WTC11 (cell line): ENCODE results near the gene CSNK1E. TPM values are rescaled to one million over a fixed set of nuclear protein-coding genes. Genes with fewer than 3 reads are reported as not detected.

Source experiments
- ATAC-seq: fragments of 200-7000 bp; cut with Tn5 transposase; 2 replicates; pipeline ENCODE4 v1.10.0; 2021; ENCODE audit warnings: mild to moderate bottlenecking, moderate library complexity
- CTCF ChIA-PET: fragments of 300-600 bp; sonication (Branson Sonifier 250); formaldehyde crosslinking; loops from one replicate; lab custom pipeline; 2021; ENCODE audit warnings: antibody characterized with exemption; lab: Charles Lee
- POLR2A ChIA-PET: fragments of 350-600 bp; sonication (Branson Sonifier 250); formaldehyde crosslinking; loops from one replicate; lab custom pipeline; 2021; ENCODE audit warnings: antibody characterized with exemption; lab: Charles Lee
- DNase-seq: peaks from one replicate; pipeline ENCODE4 v3.0.0; 2021; ENCODE audit warnings: low spot score
- H3K27ac Mint-ChIP-seq: 2 replicates; pipeline ENCODE4 v1.8.0; 2021; ENCODE audit warnings: mixed read lengths
- H3K27me3 Mint-ChIP-seq: 2 replicates; pipeline ENCODE4 v1.8.0; 2021; ENCODE audit warnings: low read depth, mild to moderate bottlenecking, moderate library complexity, mixed read lengths
- H3K36me3 Mint-ChIP-seq: 2 replicates; pipeline ENCODE4 v1.8.0; 2021; ENCODE audit warnings: mixed read lengths
- H3K4me1 Mint-ChIP-seq: 2 replicates; pipeline ENCODE4 v1.8.0; 2022; ENCODE audit warnings: mixed read lengths
- H3K4me3 Mint-ChIP-seq: 2 replicates; pipeline ENCODE4 v1.8.0; 2021; ENCODE audit warnings: mild to moderate bottlenecking, moderate library complexity, mixed read lengths
- H3K9me3 Mint-ChIP-seq: 2 replicates; pipeline ENCODE4 v1.8.0; 2021; ENCODE audit warnings: mixed read lengths
- CREB1 ChIP-seq: sonication (generic); formaldehyde crosslinking; IDR thresholded peaks from 2 replicates; pipeline ENCODE4 v1.8.0; 2023; ENCODE audit warnings: mild to moderate bottlenecking, missing genetic modification reagents
- FOXJ3 ChIP-seq: sonication (generic); formaldehyde crosslinking; IDR thresholded peaks from 2 replicates; pipeline ENCODE4 v1.9.0; 2021; ENCODE audit warnings: missing genetic modification reagents, mild to moderate bottlenecking, borderline replicate concordance
- FOXK1 ChIP-seq: sonication (generic); formaldehyde crosslinking; IDR thresholded peaks from 2 replicates; pipeline ENCODE4 v1.8.0; 2022; ENCODE audit warnings: mild to moderate bottlenecking, moderate library complexity, missing genetic modification reagents
- IRF2 ChIP-seq: sonication (generic); formaldehyde crosslinking; IDR thresholded peaks from 2 replicates; pipeline ENCODE4 v1.8.0; 2022; ENCODE audit warnings: low read depth, missing genetic modification reagents, borderline replicate concordance
- NFYB ChIP-seq: sonication (generic); formaldehyde crosslinking; conservative IDR thresholded peaks from 2 replicates; pipeline ENCODE4 v1.8.0; 2022; ENCODE audit warnings: low read depth, missing genetic modification reagents
- OVOL2 ChIP-seq: fragments of 250-450 bp; sonication (Bioruptor Pico); IDR thresholded peaks from 2 replicates; pipeline ENCODE4 v1.9.0; 2021; ENCODE audit warnings: mild to moderate bottlenecking, borderline replicate concordance
- PRRX2 ChIP-seq: fragments of 250-450 bp; sonication (Bioruptor Pico); IDR thresholded peaks from 2 replicates; pipeline ENCODE4 v1.8.0; 2021; ENCODE audit warnings: mild to moderate bottlenecking
- TEAD1 ChIP-seq: sonication (generic); formaldehyde crosslinking; IDR thresholded peaks from 2 replicates; pipeline ENCODE4 v1.8.0; 2022; ENCODE audit warnings: mild to moderate bottlenecking, missing genetic modification reagents
- ZNF416 ChIP-seq: fragments of 250-450 bp; sonication (Bioruptor Pico); IDR thresholded peaks from 2 replicates; pipeline ENCODE4 v1.9.0; 2021; ENCODE audit warnings: mild to moderate bottlenecking, inconsistent platforms
- total RNA-seq: library from RNA; stranded (reverse); gene quantifications from 3 replicates; pipeline ENCODE4 v1.2.3, GENCODE V29; 2021
- TF ChIP-seq, protein P1 (sequence below): fragments of 200-600 bp; IDR thresholded peaks from 2 replicates; pipeline ENCODE4 v1.8.0; 2022; ENCODE audit warnings: antibody characterized with exemption
- TF ChIP-seq, protein P2 (sequence below): sonication (generic); formaldehyde crosslinking; IDR thresholded peaks from 2 replicates; pipeline ENCODE4 v1.8.1; 2022; ENCODE audit warnings: mild to moderate bottlenecking, missing genetic modification reagents, moderate library complexity, borderline replicate concordance
- TF ChIP-seq, protein P3 (sequence below): sonication (generic); formaldehyde crosslinking; IDR thresholded peaks from 2 replicates; pipeline ENCODE4 v1.8.1; 2022; ENCODE audit warnings: low read depth, mild to moderate bottlenecking, moderate library complexity, missing genetic modification reagents, borderline replicate concordance
- TF ChIP-seq, protein P4 (sequence below): sonication (generic); formaldehyde crosslinking; IDR thresholded peaks from 2 replicates; pipeline ENCODE4 v1.8.0; 2023; ENCODE audit warnings: mild to moderate bottlenecking, missing genetic modification reagents
- TF ChIP-seq, protein P5 (sequence below): fragments of 250-450 bp; sonication (Bioruptor Pico); IDR thresholded peaks from 2 replicates; pipeline ENCODE4 v1.9.0; 2021; ENCODE audit warnings: mild to moderate bottlenecking, borderline replicate concordance
- TF ChIP-seq, protein P6 (sequence below): sonication (generic); formaldehyde crosslinking; IDR thresholded peaks from 2 replicates; pipeline ENCODE4 v1.8.1; 2023; ENCODE audit warnings: mild to moderate bottlenecking, missing genetic modification reagents, borderline replicate concordance
- TF ChIP-seq, protein P7 (sequence below): fragments of 250-450 bp; sonication (Bioruptor Pico); IDR thresholded peaks from 2 replicates; pipeline ENCODE4 v1.8.0; 2021; ENCODE audit warnings: mild to moderate bottlenecking
- TF ChIP-seq, protein P8 (sequence below): fragments of 250-450 bp; sonication (Bioruptor Pico); IDR thresholded peaks from 2 replicates; pipeline ENCODE4 v1.9.0; 2021; ENCODE audit warnings: mild to moderate bottlenecking

CSNK1E gene
- total RNA-seq, 1 experiment from 2014 or later = 265 TPM

DNA sequence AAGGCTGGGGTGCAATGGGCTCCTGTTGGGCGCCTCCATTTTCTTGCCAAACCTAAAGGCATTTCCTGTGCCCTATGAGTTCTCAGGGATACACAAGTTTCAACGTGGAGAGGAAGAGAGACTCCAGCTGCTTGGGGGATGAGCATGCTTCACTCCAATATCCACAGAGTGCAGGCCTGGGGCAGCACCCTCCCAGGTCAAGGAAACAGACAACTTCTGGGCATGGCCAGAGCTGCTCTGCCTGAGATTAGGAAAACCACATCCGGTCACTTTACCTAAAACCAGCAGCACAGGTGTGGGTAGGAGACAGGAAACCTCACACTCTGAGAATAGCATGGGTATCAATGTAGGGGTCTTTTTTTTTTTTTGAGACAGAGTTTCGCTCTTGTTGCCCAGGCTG lies 73.1 kb downstream of the CSNK1E start:
- no peak for ATAC-seq
- DNase-seq = no peak
- Mint-ChIP-seq H3K4me1 (peaks cover 15% of the 10 kb centered on the region), H3K36me3 (peaks cover 35% of the 10 kb centered on the region), H3K4me3 (no peak overlapping the region), H3K27me3 (no peaks in the 10 kb centered on the region), H3K27ac (peak overlapping the region; percentile 69), H3K9me3 (no peaks in the 10 kb centered on the region)
- ChIA-PET POLR2A (no interaction called here), CTCF (interaction anchor here (1.1 kb wide), 1 partner anchor 137 kb away, joined by 5 read pairs; no protein-coding TSS in a partner anchor)
- TF ChIP-seq, protein P1, sequence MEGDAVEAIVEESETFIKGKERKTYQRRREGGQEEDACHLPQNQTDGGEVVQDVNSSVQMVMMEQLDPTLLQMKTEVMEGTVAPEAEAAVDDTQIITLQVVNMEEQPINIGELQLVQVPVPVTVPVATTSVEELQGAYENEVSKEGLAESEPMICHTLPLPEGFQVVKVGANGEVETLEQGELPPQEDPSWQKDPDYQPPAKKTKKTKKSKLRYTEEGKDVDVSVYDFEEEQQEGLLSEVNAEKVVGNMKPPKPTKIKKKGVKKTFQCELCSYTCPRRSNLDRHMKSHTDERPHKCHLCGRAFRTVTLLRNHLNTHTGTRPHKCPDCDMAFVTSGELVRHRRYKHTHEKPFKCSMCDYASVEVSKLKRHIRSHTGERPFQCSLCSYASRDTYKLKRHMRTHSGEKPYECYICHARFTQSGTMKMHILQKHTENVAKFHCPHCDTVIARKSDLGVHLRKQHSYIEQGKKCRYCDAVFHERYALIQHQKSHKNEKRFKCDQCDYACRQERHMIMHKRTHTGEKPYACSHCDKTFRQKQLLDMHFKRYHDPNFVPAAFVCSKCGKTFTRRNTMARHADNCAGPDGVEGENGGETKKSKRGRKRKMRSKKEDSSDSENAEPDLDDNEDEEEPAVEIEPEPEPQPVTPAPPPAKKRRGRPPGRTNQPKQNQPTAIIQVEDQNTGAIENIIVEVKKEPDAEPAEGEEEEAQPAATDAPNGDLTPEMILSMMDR = no peak
- TF ChIP-seq IRF2 (CRISPR knock-in tag) (no peak), FOXJ3 (no peak), ZNF416 (no peak), OVOL2 (no peak)
- TF ChIP-seq, protein P2, sequence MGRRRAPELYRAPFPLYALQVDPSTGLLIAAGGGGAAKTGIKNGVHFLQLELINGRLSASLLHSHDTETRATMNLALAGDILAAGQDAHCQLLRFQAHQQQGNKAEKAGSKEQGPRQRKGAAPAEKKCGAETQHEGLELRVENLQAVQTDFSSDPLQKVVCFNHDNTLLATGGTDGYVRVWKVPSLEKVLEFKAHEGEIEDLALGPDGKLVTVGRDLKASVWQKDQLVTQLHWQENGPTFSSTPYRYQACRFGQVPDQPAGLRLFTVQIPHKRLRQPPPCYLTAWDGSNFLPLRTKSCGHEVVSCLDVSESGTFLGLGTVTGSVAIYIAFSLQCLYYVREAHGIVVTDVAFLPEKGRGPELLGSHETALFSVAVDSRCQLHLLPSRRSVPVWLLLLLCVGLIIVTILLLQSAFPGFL = no peak
- TF ChIP-seq, protein P3, sequence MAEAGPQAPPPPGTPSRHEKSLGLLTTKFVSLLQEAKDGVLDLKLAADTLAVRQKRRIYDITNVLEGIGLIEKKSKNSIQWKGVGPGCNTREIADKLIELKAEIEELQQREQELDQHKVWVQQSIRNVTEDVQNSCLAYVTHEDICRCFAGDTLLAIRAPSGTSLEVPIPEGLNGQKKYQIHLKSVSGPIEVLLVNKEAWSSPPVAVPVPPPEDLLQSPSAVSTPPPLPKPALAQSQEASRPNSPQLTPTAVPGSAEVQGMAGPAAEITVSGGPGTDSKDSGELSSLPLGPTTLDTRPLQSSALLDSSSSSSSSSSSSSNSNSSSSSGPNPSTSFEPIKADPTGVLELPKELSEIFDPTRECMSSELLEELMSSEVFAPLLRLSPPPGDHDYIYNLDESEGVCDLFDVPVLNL (CRISPR knock-in tag) = no peak
- TF ChIP-seq, protein P4, sequence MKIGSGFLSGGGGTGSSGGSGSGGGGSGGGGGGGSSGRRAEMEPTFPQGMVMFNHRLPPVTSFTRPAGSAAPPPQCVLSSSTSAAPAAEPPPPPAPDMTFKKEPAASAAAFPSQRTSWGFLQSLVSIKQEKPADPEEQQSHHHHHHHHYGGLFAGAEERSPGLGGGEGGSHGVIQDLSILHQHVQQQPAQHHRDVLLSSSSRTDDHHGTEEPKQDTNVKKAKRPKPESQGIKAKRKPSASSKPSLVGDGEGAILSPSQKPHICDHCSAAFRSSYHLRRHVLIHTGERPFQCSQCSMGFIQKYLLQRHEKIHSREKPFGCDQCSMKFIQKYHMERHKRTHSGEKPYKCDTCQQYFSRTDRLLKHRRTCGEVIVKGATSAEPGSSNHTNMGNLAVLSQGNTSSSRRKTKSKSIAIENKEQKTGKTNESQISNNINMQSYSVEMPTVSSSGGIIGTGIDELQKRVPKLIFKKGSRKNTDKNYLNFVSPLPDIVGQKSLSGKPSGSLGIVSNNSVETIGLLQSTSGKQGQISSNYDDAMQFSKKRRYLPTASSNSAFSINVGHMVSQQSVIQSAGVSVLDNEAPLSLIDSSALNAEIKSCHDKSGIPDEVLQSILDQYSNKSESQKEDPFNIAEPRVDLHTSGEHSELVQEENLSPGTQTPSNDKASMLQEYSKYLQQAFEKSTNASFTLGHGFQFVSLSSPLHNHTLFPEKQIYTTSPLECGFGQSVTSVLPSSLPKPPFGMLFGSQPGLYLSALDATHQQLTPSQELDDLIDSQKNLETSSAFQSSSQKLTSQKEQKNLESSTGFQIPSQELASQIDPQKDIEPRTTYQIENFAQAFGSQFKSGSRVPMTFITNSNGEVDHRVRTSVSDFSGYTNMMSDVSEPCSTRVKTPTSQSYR = no peak
- TF ChIP-seq, protein P5, sequence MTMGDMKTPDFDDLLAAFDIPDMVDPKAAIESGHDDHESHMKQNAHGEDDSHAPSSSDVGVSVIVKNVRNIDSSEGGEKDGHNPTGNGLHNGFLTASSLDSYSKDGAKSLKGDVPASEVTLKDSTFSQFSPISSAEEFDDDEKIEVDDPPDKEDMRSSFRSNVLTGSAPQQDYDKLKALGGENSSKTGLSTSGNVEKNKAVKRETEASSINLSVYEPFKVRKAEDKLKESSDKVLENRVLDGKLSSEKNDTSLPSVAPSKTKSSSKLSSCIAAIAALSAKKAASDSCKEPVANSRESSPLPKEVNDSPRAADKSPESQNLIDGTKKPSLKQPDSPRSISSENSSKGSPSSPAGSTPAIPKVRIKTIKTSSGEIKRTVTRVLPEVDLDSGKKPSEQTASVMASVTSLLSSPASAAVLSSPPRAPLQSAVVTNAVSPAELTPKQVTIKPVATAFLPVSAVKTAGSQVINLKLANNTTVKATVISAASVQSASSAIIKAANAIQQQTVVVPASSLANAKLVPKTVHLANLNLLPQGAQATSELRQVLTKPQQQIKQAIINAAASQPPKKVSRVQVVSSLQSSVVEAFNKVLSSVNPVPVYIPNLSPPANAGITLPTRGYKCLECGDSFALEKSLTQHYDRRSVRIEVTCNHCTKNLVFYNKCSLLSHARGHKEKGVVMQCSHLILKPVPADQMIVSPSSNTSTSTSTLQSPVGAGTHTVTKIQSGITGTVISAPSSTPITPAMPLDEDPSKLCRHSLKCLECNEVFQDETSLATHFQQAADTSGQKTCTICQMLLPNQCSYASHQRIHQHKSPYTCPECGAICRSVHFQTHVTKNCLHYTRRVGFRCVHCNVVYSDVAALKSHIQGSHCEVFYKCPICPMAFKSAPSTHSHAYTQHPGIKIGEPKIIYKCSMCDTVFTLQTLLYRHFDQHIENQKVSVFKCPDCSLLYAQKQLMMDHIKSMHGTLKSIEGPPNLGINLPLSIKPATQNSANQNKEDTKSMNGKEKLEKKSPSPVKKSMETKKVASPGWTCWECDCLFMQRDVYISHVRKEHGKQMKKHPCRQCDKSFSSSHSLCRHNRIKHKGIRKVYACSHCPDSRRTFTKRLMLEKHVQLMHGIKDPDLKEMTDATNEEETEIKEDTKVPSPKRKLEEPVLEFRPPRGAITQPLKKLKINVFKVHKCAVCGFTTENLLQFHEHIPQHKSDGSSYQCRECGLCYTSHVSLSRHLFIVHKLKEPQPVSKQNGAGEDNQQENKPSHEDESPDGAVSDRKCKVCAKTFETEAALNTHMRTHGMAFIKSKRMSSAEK (CRISPR knock-in tag) = no peak

DNA sequence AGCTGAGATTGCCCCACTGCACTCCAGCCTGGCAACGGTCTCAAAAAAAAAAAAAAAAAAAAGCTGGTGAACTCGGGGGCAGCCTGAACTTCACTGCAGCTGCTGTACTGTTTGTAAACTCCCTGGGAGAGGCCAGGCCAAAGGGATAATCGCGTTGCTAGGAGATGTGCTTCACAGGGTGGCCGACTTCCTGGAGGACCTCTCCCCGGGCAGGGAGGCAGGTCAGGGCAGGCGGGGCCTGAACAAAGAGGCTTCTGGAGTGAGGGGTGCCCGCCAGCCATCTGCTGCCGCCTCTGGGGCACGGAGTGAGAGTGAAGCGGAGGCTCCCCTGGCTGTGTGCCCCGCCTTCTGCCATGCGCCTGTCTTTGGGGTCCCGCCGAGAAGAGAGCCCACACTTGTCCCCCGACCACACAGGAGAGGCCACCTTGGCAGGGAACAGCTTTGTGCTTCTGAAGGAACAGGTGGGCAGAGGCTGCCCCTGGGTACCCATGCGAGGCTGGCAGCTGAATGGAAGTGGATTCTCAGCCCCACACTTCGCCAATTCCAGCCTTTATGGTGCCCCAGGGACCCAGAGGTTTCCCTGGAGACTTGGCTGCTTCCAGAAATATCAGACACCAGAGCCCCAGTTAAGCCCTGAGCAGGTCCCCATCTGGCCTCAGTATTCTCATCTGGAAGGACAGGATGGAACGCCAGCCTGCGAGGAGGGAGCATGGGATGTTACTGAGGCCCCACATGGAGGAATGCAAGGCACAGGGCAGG lies 74.0 kb downstream of the CSNK1E start:
- POLR2A ChIA-PET = interaction anchor here (0.6 kb wide), 1 partner anchor 56 kb away, joined by 3 read pairs; no protein-coding TSS in a partner anchor
- H3K27ac Mint-ChIP-seq = no peak overlapping the region
- DNase-seq (no peak), ATAC-seq (no peak)
- peaks cover 15% of the 10 kb centered on the region for H3K4me1 Mint-ChIP-seq
- H3K36me3 Mint-ChIP-seq = peaks cover 35% of the 10 kb centered on the region
- CTCF ChIA-PET = interaction anchor here (0.6 to 1.6 kb wide), 5 partner anchors 15 to 191 kb away, joined by 3 to 6 read pairs (median 5); no protein-coding TSS in a partner anchor
- no peak overlapping the region for H3K4me3 Mint-ChIP-seq
- H3K27me3 Mint-ChIP-seq = no peaks in the 10 kb centered on the region
- no peaks in the 10 kb centered on the region for H3K9me3 Mint-ChIP-seq
- TF ChIP-seq NFYB (CRISPR knock-in tag) (no peak), PRRX2 (CRISPR knock-in tag) (no peak), FOXK1 (CRISPR knock-in tag) (no peak), CREB1 (CRISPR knock-in tag) (no peak), TEAD1 (CRISPR knock-in tag) (no peak)
- TF ChIP-seq, protein P6, sequence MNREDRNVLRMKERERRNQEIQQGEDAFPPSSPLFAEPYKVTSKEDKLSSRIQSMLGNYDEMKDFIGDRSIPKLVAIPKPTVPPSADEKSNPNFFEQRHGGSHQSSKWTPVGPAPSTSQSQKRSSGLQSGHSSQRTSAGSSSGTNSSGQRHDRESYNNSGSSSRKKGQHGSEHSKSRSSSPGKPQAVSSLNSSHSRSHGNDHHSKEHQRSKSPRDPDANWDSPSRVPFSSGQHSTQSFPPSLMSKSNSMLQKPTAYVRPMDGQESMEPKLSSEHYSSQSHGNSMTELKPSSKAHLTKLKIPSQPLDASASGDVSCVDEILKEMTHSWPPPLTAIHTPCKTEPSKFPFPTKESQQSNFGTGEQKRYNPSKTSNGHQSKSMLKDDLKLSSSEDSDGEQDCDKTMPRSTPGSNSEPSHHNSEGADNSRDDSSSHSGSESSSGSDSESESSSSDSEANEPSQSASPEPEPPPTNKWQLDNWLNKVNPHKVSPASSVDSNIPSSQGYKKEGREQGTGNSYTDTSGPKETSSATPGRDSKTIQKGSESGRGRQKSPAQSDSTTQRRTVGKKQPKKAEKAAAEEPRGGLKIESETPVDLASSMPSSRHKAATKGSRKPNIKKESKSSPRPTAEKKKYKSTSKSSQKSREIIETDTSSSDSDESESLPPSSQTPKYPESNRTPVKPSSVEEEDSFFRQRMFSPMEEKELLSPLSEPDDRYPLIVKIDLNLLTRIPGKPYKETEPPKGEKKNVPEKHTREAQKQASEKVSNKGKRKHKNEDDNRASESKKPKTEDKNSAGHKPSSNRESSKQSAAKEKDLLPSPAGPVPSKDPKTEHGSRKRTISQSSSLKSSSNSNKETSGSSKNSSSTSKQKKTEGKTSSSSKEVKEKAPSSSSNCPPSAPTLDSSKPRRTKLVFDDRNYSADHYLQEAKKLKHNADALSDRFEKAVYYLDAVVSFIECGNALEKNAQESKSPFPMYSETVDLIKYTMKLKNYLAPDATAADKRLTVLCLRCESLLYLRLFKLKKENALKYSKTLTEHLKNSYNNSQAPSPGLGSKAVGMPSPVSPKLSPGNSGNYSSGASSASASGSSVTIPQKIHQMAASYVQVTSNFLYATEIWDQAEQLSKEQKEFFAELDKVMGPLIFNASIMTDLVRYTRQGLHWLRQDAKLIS (CRISPR knock-in tag) = no peak
- TF ChIP-seq, protein P7, sequence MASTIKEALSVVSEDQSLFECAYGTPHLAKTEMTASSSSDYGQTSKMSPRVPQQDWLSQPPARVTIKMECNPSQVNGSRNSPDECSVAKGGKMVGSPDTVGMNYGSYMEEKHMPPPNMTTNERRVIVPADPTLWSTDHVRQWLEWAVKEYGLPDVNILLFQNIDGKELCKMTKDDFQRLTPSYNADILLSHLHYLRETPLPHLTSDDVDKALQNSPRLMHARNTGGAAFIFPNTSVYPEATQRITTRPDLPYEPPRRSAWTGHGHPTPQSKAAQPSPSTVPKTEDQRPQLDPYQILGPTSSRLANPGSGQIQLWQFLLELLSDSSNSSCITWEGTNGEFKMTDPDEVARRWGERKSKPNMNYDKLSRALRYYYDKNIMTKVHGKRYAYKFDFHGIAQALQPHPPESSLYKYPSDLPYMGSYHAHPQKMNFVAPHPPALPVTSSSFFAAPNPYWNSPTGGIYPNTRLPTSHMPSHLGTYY (CRISPR knock-in tag) = no peak
- TF ChIP-seq, protein P8, sequence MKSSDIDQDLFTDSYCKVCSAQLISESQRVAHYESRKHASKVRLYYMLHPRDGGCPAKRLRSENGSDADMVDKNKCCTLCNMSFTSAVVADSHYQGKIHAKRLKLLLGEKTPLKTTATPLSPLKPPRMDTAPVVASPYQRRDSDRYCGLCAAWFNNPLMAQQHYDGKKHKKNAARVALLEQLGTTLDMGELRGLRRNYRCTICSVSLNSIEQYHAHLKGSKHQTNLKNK (CRISPR knock-in tag) = no peak
